ENCODE measurements around the gene OR10Z1.

GRCh38 chr1:158570480-158570879 lies 34.6 kb upstream of the OR10Z1 start, which contains the start of gene OR6P1:
- no peak for TF ChIP-seq CTCF (IDR thresholded peaks at IDR 0.05)
- TF ChIP-seq POLR2A (IDR thresholded peaks at IDR 0.05): no peak

All from uterus (tissue), 2 donors.